Measurements from ENCODE around the gene MCOLN1. TPM values are rescaled to one million over a fixed set of nuclear protein-coding genes. Genes with fewer than 3 reads are reported as not detected.
A peak's percentile ranks its signal among the peaks of the same experiment; 100 is the strongest.

The MCOLN1 gene
- total and polyA plus RNA-seq, 8 donors: 6.9 to 35.4 (median 10.3) TPM

DNA sequence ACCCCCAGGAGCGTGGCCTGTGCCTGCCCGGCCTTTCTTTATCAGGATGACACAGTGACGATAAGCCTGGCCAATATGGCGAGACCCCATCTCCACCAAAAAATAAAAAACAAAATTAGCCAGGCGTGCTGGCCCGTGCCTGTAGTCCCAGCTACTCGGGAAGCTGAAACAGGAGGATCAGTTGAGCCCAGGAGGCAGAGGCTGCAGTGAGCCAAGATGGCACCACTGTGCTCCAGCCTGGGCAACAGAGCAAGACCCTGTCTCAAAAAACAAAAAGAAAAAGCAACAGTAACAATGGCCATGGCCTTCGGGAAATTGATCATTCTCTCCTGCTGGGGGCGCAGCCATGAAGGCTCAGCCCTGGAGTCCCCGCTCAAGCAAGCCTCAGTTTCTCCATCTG lies 44.7 kb upstream of the MCOLN1 start:
- FAIRE-seq (no peak), ATAC-seq (no peak), DNase-seq (no peak)
- no peaks in the 10 kb centered on the region for H3K27me3 ChIP-seq
- H3K27ac ChIP-seq: no peak overlapping the region
- TF ChIP-seq CTCF (IDR thresholded peaks at IDR 0.05): no peak
- H3K4me3 ChIP-seq: no peak overlapping the region
- intact Hi-C loops (cut with DNase I): no loop called here
- H3K36me3 ChIP-seq: no peaks in the 10 kb centered on the region
- no peaks in the 10 kb centered on the region for H3K4me1 ChIP-seq
- WGBS, 2 donors: 89 to 95% methylated on average over 10 of the region's 10 CpGs
- no peaks in the 10 kb centered on the region for H3K9me3 ChIP-seq

GRCh38 chr19:7478173-7478842 lies 44.1 kb upstream of the MCOLN1 start:
- no peak overlapping the region for H3K4me3 ChIP-seq
- DNase-seq (no peak), ATAC-seq (peak in 1 of 4 donors; percentile 16), FAIRE-seq (no peak)
- intact Hi-C loops (cut with DNase I): no loop called here
- no peak overlapping the region for H3K27ac ChIP-seq
- no peaks in the 10 kb centered on the region for H3K36me3 ChIP-seq
- 71 to 84% methylated on average over 24 to 26 of the region's 26 CpGs for WGBS, 2 donors
- no peaks in the 10 kb centered on the region for H3K9me3 ChIP-seq
- no peaks in the 10 kb centered on the region for H3K4me1 ChIP-seq
- no peak for TF ChIP-seq CTCF (IDR thresholded peaks at IDR 0.05)
- no peaks in the 10 kb centered on the region for H3K27me3 ChIP-seq

DNA sequence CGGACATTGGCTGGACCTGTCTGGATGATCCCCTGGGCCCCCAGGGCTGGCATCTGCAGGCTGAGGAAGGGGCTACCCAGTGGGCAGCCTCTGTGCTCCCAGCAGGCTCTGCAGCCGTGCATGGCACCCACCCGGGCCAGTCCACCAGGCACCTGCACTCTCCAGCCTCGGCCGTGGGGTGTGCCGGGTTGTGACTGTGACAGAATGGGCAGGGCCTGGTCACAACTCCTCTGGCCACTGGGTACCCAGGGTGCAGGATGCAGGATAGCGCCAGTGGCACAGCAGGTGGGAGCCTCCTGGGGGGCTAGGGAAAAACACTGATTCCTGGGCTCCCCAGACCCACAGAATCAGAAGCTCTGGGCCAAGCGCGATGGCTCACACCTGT lies 43.6 kb upstream of the MCOLN1 start:
- Histone ChIP-seq H3K36me3 (no peaks in the 10 kb centered on the region), H3K27ac (no peak overlapping the region), H3K27me3 (no peaks in the 10 kb centered on the region), H3K4me1 (no peaks in the 10 kb centered on the region), H3K9me3 (no peaks in the 10 kb centered on the region), H3K4me3 (no peak overlapping the region)
- DNase-seq (no peak), ATAC-seq (peak in 1 of 4 donors; percentile 4), FAIRE-seq (no peak)
- no peak for TF ChIP-seq CTCF (IDR thresholded peaks at IDR 0.05)
- 87% methylated on average over 9 of the region's 9 CpGs for WGBS, 2 donors
- intact Hi-C loops (cut with DNase I): no loop called here

DNA sequence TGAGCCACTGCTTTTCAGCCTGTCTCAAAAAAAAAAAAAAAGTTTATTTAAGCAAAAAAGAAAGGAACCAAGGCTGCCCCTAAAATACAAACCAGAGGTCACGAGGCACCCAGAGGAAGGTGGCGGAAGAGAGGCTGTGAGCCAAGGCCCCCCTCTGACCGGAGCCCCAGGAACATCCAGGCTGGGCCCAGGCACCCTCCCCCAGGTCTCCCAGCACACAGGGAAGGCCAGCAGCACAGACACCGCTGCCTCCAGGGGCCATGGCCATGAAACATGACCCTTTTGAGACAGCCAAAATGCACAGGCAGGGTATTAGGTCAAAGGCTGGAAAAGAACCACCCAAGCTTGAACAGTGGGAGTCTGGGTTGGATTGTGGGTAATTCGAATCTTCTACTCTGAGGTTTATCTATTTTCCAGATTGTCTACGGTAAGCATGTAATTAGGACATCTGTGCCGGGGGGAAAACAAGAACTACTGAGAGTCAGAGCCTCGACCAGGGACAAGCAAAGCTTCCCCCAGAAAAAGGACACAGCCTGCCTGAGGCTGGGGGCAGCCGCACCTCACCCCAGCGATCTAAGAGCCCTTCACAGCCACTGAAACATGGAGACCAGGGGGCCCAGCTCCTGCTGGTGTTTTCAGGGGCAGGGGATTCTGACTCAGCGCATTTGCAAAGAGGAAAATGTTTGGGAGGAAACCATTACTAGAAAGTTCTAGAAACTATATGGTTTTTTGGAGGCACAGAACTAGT lies 42.0 kb upstream of the MCOLN1 start:
- no peak for TF ChIP-seq CTCF (IDR thresholded peaks at IDR 0.05)
- H3K27ac ChIP-seq: peak overlapping the region in 2 of 4 donors; percentile 23 to 67
- 81 to 85% methylated on average over 11 of the region's 11 CpGs for WGBS, 2 donors
- H3K27me3 ChIP-seq: no peaks in the 10 kb centered on the region
- H3K4me1 ChIP-seq: no peaks in the 10 kb centered on the region
- H3K36me3 ChIP-seq: no peaks in the 10 kb centered on the region
- intact Hi-C loops (cut with DNase I): no loop called here
- no peak overlapping the region for H3K4me3 ChIP-seq
- ATAC-seq: peak in 2 of 4 donors; percentile 9 to 61
- H3K9me3 ChIP-seq: no peaks in the 10 kb centered on the region
- no peak for DNase-seq
- FAIRE-seq: no peak

- DNase-seq (no peak), FAIRE-seq (no peak), ATAC-seq (peak in 2 of 4 donors; percentile 50 to 69)
- H3K27me3 ChIP-seq: no peaks in the 10 kb centered on the region
- H3K36me3 ChIP-seq: no peaks in the 10 kb centered on the region
- no peaks in the 10 kb centered on the region for H3K4me1 ChIP-seq
- H3K4me3 ChIP-seq: no peak overlapping the region
- peak overlapping the region in 1 of 4 donors; percentile 67 for H3K27ac ChIP-seq
- H3K9me3 ChIP-seq: no peaks in the 10 kb centered on the region
- TF ChIP-seq CTCF (IDR thresholded peaks at IDR 0.05): no peak
- 87 to 93% methylated on average over 7 of the region's 7 CpGs for WGBS, 2 donors
- intact Hi-C loops (cut with DNase I): no loop called here
Observed at GRCh38 chr19:7480970-7481255, 41.5 kb upstream of the MCOLN1 start.

Data from pancreas (tissue), 10 donors.